Stimulated activated CD4-positive, alpha-beta T cell treated with anti-CD3 and anti-CD28 coated beads, Interleukin-12 subunit alpha, Interleukin-12 subunit beta, amount 100 ng/mL, for 4 hours (primary cell): ENCODE data around the gene SZT2.

Experiments used
- DNase-seq: peaks from one replicate; pipeline ENCODE4 v3.0.0-alpha.2; 2020

SZT2 gene

DNA sequence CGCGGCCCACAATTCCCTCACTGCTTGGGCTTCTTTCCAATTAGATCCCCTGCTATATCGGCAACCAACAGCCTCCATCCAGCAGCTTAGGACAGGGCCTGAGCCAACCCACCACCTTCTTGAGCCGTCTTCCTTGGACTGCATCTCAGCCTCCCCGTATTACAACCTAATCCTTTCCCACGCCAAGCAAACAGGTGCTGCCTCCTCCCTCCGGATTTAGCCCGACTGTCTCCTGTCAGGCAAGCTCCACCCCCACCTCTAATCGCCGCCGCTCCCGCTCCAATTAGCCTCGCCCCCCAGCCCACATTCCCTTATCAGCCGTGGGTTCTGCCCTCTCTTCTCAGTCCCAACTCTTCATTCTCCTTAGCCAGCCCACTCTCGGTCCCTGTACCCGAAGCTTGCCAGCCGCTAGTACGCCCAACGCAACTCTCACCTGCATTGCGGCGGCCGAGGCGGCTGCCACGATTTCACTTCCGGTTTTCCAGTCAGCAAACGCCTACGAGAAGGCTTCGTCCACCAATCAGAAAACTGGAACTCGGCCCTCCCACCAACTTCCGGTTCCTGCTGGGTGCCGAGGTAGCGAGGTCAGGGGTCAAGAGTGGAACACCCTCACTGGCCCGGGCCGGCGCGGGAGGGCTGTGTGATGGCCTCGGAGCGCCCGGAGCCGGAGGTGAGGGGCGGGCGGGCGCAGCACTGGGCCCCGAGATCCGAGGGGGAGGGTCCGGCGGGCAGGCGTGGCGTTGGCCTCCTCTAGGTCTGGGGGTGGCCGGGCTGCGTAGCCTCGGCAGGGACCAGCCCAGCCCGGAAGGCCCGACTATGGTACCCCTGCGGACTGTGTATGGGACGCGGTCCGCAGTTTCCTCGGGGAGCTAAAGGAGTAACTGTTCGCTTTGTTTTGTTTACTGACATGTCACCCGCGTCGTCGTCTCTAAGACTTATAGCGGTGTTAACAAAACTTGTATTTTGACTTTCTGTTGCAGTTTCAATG lies at the start of gene SZT2, which contains the start of gene MED8:
TSS of gene SZT2 (plus strand) at position 574 of the 988 bp plus-strand sequence. CDS start at position 644, 70 bp downstream.
TSS of gene MED8 (minus strand) at position 475 of the 988 bp plus-strand sequence. CDS start at position 439, 36 bp downstream.
- peak; percentile 88 for DNase-seq

DNA sequence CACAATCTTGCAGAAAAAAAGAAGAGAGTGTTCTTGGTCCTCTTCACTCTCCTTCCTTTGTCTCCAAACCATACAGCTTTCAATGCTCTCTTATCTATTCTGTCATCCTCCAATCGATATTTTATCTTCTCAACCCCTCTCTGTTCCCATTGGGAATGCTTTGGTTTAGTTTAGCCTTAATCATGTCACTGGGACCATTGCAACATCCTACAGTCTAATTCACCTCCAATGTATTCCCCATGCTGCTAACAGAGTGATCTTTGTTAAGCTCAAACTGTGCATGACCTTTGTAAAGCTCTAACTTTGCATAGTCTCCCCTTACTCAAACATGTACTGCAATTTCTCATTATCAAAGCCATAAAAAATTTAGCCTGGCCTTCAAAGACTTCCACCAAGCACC lies 49.1 kb upstream of the SZT2 start:
- DNase-seq, result no peak

DNA sequence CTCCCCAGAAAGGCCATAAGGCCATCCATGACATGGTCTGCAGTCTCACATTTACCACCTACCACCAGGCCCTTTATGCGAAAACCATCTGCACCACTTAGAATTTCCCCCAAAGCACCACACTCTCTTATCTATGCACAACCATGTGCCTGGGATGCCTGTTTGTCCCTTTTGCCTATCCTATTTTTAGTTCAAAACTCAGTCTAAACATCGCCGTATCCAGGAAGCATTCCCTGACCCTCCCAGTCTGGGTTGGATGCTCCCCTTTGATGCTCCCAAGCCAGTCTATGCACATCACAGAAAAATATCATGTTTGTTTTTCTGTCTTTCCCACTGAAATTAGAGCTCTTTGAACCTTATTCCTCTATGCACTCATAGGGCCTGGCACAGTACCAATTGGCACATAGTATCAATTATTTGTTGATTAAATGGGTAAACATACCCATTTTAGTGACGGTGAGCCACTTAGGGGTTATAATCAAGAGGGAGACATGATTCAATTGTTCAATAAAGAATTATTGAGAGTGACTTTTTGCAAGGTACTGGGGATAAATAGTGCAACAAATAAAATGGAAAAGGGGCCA lies 45.3 kb upstream of the SZT2 start:
- DNase-seq, result no peak

DNA sequence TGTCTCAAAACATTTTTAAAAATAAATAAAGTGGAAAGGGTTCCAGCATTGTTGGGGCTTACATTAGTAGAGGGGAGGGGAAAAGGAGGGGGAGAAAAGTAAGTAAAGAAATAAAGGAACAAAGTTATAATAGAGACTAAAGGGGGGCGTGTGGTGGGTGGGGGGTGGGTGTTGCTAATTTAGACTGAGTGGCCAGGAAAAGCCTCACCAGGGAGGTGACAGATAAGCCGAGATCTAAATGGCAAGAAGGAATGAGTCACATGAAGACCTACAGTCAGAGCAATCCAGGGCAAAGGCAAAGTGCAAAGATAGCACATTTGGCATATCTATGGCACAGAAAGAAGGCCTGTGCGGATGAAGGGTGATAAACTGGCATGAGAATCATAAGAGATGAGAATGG lies 44.6 kb upstream of the SZT2 start:
- no peak for DNase-seq

DNA sequence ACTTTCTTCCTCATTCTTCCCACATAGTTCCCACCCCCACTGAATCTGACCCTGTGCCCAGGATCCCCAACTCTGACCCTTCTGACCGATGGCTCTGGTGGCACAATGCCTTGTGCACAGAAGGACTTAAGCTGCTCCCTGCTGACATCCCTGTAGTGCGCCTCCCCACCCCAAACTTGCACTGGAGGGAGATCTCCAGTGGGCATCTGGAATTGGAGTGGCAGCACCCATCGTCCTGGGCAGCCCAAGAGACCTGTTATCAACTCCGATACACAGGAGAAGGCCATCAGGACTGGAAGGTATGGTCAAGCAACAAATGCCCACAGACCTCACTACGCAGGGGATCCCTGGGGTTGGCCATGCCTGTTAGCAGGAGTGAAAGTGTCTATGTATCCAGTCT lies 43.1 kb upstream of the SZT2 start:
- DNase-seq, result no peak

DNA sequence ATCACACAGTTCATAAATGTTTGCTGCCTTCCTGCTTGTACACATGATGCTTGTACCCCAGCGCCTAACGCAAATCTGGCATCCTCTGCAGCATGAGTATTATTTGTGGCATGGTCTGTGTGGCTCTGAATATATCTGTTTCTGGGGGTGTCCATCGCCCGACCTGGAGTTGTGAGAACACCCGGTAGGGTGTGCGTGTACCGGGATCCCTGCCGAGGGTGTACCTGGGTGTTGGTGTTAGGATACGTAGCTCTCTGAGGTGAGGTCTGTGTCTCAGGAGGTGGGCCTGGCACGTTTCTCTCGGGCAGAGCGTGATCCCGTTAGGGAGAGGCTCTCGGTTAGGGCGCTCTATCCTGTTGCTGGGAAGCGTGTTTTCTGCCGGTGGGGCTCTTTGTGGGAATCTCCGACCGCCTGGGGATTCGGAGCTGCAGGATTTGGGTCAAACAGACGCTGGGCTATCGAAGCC lies 41.3 kb upstream of the SZT2 start:
- DNase-seq, result no peak

DNA sequence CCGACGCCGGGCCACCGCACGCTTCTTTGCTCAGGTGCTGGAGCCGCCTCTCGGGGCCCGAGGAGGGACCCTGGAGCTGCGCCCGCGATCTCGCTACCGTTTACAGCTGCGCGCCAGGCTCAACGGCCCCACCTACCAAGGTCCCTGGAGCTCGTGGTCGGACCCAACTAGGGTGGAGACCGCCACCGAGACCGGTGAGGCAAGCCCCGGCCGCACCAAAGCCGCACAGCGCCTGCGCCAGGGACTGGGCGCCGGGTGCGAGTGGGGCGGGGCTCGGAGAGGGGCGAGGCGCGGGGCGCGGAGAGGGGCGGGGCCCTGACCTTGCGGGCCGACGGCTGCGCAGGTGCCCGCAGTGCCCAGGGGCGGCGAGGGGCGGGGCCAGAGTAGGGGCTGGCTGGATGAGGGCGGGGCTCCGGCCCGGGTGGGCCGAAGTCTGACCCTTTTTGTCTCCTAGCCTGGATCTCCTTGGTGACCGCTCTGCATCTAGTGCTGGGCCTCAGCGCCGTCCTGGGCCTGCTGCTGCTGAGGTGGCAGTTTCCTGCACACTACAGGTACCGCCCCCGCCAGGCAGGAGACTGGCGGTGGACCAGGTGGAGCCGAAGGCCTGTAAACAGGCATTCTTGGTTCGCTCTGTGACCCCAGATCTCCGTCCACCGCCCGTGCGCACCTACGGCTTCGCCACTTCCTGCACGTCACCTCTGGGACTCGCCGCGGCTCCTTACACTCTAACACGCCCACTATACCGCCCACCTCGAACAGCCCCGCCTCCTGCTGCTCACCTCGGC lies 40.7 kb upstream of the SZT2 start:
- peak; percentile 41 for DNase-seq

DNA sequence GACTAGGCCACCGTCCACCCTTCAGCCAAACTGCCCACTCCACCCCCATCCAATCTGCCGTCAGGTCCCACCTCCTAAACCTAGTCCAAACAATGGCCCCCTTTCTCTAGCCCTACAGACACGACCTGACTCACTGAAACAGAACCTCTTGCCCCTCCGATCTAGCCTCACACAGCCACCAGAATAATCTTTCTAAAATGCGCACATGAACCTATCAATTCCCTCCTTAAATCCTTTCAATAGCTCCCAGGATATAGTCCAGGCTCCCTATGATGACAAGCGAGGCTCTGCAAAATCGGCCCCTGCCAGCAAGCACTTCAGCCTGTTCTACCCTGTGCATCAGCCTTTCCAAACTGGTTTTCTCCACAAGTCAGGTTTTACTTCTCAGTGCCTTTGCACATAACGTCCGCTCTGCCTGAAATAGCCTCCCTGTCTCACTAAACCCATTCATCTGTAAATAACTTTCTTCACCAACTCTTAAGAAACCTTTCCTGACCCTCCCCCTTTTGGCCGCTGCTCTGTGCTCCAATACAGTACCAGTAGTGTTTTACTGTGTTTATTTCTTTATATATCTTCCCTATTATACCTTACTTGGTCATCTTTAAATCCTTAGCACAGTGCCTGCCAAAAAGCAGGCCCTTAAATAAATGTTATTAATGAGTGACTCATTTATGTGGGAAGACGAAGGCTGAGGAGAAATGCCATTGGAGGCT lies 39.9 kb upstream of the SZT2 start:
- DNase-seq, result no peak

DNA sequence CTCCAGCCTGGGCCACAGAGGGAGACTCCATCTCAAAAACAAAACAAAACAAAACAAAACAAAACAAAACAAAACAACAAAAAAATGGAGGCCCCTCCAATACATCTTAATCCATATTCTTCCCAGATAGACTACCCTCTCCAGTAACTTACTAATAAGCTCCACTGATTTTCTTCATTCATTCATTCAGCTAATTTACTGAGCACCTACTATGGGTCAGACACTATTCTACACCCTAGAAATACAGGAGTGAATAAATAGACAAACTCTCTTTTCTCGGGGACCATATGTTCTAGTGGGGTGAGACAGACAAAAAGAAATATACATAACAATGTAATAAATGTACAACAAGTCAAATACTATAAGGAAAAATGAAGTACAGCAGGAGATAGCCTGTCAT lies 38.7 kb upstream of the SZT2 start:
- no peak for DNase-seq

DNA sequence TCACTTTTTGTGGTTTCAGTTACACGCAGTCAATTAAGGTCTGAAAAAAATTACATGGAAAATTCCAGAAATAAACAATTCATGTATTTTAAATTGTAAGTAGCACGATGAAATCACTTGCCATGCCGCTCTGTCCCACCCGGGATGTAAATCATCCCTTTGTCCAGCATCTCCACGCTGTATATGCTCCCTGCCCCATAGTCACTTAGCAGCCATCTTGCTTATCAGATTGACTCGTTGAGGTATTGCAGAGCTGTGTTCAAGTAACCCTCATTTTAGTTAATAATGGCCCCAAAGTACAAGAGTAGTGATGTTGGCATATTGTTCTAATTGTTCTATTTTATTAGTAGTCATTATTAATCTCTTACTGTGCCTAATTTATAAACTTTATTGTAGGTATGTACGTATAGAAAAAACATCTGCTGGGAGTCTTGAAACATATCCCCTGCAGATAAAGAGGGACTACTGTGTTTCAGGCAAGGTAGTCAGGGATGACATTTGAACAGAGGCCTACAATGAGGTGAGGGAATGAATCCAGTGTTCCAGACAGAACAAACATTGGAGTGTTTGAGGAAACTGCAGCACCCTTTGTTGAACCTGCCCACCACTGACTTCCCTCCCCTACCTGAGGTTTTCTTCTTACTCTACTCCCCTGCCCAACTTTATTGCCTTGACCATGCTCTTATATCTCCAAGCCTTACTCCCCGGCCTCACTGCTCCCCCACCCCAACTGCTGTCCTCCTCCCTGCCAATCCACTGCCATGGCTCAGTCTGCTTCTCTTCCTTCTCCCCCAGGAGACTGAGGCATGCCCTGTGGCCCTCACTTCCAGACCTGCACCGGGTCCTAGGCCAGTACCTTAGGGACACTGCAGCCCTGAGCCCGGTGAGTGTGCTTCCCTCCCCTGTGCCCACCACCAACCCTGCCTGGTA lies 38.0 kb upstream of the SZT2 start:
- DNase-seq, result no peak

DNA sequence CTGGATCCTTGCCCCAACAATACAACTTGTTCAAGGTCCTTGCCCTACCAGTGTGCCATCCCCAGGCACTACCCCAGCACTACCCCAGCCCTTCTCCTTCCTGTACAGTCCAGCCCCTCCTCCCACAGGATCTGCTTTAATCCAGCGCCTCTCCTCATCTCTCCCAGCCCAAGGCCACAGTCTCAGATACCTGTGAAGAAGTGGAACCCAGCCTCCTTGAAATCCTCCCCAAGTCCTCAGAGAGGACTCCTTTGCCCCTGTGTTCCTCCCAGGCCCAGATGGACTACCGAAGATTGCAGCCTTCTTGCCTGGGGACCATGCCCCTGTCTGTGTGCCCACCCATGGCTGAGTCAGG lies 37.4 kb upstream of the SZT2 start:
- no peak for DNase-seq

DNA sequence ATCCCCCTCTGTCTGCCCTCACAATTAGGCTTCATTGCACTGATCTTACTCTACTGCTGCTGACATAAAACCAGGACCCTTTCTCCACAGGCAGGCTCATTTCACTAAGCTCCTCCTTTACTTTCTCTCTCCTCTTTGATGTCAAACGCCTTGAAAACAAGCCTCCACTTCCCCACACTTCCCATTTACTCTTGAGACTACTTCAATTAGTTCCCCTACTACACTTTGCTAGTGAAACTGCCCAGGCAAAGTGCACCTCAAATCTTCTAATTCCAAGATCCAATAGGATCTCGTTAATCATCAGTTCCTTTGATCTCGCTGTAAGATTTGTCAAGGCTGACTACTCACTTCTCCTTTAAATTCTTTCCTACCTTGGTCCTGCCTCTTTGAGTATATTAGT lies 36.8 kb upstream of the SZT2 start:
- no peak for DNase-seq

DNA sequence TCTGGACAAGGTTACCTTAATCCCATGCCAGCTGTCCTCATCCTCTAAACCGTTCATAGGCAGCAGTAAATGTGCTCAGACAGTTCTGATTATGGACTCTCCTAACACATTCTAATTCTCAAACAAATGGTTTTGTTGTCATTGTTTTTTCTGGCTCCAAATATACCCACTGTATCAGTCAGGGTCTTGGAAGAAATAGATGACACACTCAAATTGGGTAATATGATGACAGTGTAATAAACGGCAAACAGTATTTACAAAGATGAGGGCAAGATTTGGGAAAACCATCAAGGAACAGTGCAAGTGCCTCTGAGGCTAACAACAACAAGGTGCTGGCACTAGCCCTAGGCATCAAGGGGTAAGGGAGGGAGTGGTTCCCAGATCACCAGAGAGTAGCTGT lies 35.2 kb upstream of the SZT2 start:
- DNase-seq, result no peak

DNA sequence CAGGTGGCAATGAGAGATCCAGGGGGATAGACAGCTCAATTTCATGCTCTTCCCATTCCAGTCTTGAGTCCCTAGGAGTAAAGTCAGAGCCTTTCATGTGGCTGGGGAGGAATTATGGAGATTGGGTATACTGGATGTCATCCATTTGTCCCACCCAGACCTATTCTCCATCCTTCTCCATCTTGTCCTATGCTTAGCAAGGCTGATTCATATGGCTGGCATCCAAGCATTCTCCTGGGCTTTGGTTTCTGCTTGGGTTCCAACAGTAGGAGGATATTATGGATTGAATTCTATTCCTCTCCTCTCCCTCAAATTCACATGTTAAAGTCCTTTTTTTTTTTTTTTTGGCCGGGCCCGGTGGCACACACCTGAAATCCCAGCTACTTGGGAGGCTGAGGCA lies 34.8 kb upstream of the SZT2 start:
- no peak for DNase-seq

DNA sequence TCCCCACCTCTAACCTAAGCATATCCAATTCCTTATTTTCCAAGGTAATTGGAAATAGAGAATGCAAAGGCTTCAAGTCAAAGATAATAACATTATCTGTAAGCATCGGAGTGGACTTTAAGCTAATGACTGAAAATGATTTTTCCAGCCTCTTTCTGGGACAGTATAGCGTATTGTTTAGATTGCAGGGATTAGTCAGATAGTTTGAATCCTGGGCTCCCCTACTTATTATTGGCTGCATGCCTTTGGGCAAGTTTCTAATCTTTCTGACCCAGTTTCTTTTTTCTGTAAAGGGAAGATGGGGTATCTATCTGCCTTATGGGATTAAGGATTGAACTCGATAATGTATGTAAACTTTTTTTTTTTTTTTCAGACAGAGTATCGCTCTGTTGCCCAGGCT lies 32.4 kb upstream of the SZT2 start:
- DNase-seq, result no peak

DNA sequence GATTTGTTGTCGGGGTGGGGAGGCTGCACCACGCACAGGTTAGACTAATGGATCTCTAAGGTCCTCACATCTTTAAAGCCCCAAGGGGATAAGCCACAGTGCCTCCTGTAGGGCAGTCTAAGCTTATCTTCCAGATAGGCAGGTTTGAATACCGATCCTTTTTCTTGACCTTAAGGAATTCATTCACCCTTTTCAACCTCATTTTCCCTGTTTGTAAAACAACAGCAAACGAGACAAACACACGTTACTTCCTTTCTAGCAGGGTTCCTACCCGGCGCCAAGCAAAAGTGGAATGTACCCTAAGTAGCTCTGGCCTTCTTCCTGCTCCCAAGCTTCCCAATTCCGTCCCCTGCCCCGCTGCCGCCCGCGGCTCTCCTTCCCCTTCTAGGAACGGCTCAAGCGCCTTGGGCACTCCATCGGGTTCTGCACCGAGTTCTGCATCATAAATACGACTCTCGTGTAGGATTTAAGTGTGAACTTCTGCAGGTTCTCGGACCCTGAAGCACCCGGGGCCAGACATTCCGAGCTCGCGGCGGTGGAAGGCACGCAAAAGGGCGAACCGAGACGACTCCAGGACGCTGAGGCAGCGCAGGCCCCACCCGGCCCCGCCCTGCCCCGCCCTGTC lies 31.5 kb upstream of the SZT2 start:
- no peak for DNase-seq

DNA sequence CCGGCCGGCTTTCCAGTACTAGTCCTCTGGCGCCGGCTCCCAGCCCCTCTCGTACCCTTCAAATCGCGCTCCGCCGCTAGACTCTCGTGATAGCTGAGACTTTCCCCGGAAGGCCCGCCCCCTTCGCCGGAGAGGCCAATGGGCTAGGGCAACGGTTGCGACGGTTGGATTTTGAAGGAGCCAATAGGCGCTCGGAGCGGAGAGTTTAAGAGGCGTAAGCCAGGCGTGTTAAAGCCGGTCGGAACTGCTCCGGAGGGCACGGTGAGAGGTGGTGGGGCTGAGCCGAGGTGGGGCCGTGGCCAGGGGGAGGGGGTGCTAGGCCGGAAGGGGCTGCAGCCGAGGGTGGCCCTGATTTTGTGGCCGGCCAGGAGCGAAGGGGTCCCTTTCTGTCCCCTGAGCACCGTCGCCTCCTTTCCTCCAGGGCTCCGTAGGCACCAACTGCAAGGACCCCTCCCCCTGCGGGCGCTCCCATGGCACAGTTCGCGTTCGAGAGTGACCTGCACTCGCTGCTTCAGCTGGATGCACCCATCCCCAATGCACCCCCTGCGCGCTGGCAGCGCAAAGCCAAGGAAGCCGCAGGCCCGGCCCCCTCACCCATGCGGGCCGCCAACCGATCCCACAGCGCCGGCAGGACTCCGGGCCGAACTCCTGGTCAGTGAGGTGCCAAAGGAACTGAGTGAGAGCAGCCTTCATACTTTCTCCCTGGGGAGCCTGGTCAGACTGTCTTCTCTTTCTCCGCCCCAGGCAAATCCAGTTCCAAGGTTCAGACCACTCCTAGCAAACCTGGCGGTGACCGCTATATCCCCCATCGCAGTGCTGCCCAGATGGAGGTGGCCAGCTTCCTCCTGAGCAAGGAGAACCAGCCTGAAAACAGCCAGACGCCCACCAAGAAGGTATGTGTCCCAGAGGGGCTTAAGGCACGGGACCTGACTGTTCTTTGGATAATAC lies 30.7 kb upstream of the SZT2 start, which contains the start of gene CDC20:
TSS of gene CDC20 (plus strand) at position 236 of the 948 bp plus-strand sequence. CDS start at position 471, 235 bp downstream.
- DNase-seq, result peak; percentile 98

DNA sequence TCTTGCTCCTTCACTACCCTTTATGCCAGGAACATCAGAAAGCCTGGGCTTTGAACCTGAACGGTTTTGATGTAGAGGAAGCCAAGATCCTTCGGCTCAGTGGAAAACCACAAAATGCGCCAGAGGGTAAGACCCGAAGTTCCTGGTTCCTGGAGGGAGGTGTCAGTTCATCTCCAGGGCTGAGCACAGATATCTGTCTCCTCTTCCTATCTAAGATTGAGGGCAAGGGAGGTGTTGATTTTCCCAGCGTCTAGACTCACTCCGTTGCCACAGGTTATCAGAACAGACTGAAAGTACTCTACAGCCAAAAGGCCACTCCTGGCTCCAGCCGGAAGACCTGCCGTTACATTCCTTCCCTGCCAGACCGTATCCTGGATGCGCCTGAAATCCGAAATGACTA lies 30.0 kb upstream of the SZT2 start:
- no peak for DNase-seq

DNA sequence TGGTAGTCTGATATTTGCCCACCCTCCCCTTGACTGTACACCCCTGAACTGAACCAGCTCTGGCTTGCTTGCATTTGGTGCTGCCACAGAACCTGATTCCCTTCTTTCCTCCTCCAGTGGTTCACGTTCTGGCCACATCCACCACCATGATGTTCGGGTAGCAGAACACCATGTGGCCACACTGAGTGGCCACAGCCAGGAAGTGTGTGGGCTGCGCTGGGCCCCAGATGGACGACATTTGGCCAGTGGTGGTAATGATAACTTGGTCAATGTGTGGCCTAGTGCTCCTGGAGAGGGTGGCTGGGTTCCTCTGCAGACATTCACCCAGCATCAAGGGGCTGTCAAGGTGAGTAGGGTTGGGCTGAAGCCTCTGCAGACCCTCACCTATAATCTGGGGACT lies 29.1 kb upstream of the SZT2 start:
- DNase-seq, result no peak
